D721Med (cell line): ENCODE measurements around the gene PALM.

ENCODE experiments used
- DNase-seq: peaks from one replicate; pipeline ENCODE4 v3.0.0; 2011; ENCODE audit warnings: low spot score; ENCODE audit not compliant: insufficient read length
- FAIRE-seq: peaks from 2 replicates; lab custom pipeline; 2011; peaks lifted over from hg19 to GRCh38; lab: Jason Lieb, UNC
- TF ChIP-seq, protein P1 (sequence below): IDR thresholded peaks from 2 replicates; pipeline ENCODE4 v1.5.1; 2012; ENCODE audit warnings: mild to moderate bottlenecking, control low read depth; ENCODE audit not compliant: insufficient read depth; ENCODE audit errors: missing control alignments

Gene PALM

GRCh38 chr19:789701-790060, 80.9 kb downstream of the PALM start:
- TF ChIP-seq, protein P1, sequence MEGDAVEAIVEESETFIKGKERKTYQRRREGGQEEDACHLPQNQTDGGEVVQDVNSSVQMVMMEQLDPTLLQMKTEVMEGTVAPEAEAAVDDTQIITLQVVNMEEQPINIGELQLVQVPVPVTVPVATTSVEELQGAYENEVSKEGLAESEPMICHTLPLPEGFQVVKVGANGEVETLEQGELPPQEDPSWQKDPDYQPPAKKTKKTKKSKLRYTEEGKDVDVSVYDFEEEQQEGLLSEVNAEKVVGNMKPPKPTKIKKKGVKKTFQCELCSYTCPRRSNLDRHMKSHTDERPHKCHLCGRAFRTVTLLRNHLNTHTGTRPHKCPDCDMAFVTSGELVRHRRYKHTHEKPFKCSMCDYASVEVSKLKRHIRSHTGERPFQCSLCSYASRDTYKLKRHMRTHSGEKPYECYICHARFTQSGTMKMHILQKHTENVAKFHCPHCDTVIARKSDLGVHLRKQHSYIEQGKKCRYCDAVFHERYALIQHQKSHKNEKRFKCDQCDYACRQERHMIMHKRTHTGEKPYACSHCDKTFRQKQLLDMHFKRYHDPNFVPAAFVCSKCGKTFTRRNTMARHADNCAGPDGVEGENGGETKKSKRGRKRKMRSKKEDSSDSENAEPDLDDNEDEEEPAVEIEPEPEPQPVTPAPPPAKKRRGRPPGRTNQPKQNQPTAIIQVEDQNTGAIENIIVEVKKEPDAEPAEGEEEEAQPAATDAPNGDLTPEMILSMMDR: no peak
- FAIRE-seq: no peak
- no peak for DNase-seq

GRCh38 chr19:791007-791566, 82.4 kb downstream of the PALM start:
- no peak for DNase-seq
- FAIRE-seq: no peak
- TF ChIP-seq, protein P1: no peak

GRCh38 chr19:791567-792305, 83.0 kb downstream of the PALM start:
- no peak for FAIRE-seq
- DNase-seq: no peak
- TF ChIP-seq, protein P1: no peak

GRCh38 chr19:792306-792885, 83.7 kb downstream of the PALM start:
- no peak for DNase-seq
- no peak for FAIRE-seq
- TF ChIP-seq, protein P1: no peak

- no peak for DNase-seq
- TF ChIP-seq, protein P1: no peak
- no peak for FAIRE-seq
Observed at GRCh38 chr19:793806-794205, 85.1 kb downstream of the PALM start.

GRCh38 chr19:795073-795611, 86.4 kb downstream of the PALM start:
- TF ChIP-seq, protein P1: no peak
- FAIRE-seq (no peak), DNase-seq (no peak)
